HEK293 (cell line): ENCODE results near the gene PPA1.
A peak's percentile ranks its signal among the peaks of the same experiment; 100 is the strongest.
"Not testable (repeated sequence)": the region's sequence is repeated elsewhere in the genome, so short reads cannot be mapped to it uniquely, and the experiment has no call there.

Experiments used
- CTCF ChIA-PET: fragments of 350-600 bp; formaldehyde crosslinking; extraction: SDS; loops from one replicate; lab custom pipeline; 2021; ENCODE audit warnings: antibody characterized with exemption; lab: Yijun Ruan, JAX
- POLR2A ChIA-PET: fragments of 300-600 bp; formaldehyde crosslinking; extraction: SDS; loops from one replicate; lab custom pipeline; 2020; ENCODE audit warnings: antibody characterized with exemption, inconsistent platforms; lab: Yijun Ruan, JAX
- H3K27ac ChIP-seq: fragments of 200-500 bp; sonication (Bioruptor generic); 2 replicates; pipeline ENCODE4 v1.5.1; 2014; ENCODE audit warnings: low read depth, low read length, control low read depth, inconsistent platforms; ENCODE audit errors: extremely low read depth
- H3K36me3 ChIP-seq, 2 experiments: fragments of 200-500 bp in 1 of 2; sonication (Bioruptor generic) in 1 of 2; 1 replicate in 1 of 2; 2 replicates in 1 of 2; pipeline ENCODE4 v1.5.1; 2014 to 2017; ENCODE audit warnings: inconsistent platforms in 2 of 2, low read length in 2 of 2; ENCODE audit not compliant: control insufficient read depth in 2 of 2, insufficient read depth in 1 of 2
- H3K4me1 ChIP-seq: fragments of 200-500 bp; sonication (Bioruptor generic); 2 replicates; pipeline ENCODE4 v1.5.1; 2014; ENCODE audit warnings: mild to moderate bottlenecking, low read length, inconsistent platforms; ENCODE audit not compliant: control insufficient read depth, insufficient read depth
- H3K4me3 ChIP-seq: 2 replicates; pipeline ENCODE4 v1.5.1; 2011; ENCODE audit warnings: low read depth, mild to moderate bottlenecking, control low read depth, low read length, moderate library complexity
- H3K9me3 ChIP-seq: fragments of 200-500 bp; sonication (Bioruptor generic); 2 replicates; pipeline ENCODE4 v1.5.1; 2014; ENCODE audit warnings: low read depth, low read length, inconsistent platforms; ENCODE audit not compliant: control insufficient read depth, insufficient read depth
- KLF8 ChIP-seq: fragments of 450-650 bp; formaldehyde crosslinking; IDR thresholded peaks from 2 replicates; pipeline ENCODE4 v1.5.1; 2016; ENCODE audit warnings: missing biosample characterization, missing genetic modification characterization
- PRDM1 ChIP-seq: fragments of 450-650 bp; formaldehyde crosslinking; IDR thresholded peaks from 2 replicates; pipeline ENCODE4; 2016; ENCODE audit warnings: missing biosample characterization, missing genetic modification characterization
- SALL2 ChIP-seq: fragments of 450-650 bp; formaldehyde crosslinking; IDR thresholded peaks from 2 replicates; pipeline ENCODE4 v1.5.0; 2017; ENCODE audit warnings: missing biosample characterization, mild to moderate bottlenecking, missing genetic modification characterization, borderline replicate concordance
- SP2 ChIP-seq: fragments of 450-650 bp; formaldehyde crosslinking; IDR thresholded peaks from 2 replicates; pipeline ENCODE4 v1.5.1; 2016; ENCODE audit warnings: missing biosample characterization, missing genetic modification characterization
- ZBTB21 ChIP-seq: fragments of 450-650 bp; formaldehyde crosslinking; IDR thresholded peaks from 2 replicates; pipeline ENCODE4 v1.5.1; 2017; ENCODE audit warnings: missing biosample characterization, missing genetic modification characterization
- ZNF133 ChIP-seq: fragments of 450-650 bp; formaldehyde crosslinking; IDR thresholded peaks from 2 replicates; pipeline ENCODE4 v1.5.1; 2016; ENCODE audit warnings: missing biosample characterization, missing genetic modification characterization
- ZNF157 ChIP-seq: fragments of 450-650 bp; formaldehyde crosslinking; IDR thresholded peaks from 2 replicates; pipeline ENCODE4 v1.5.1; 2016; ENCODE audit warnings: missing biosample characterization, missing genetic modification characterization
- ZNF16 ChIP-seq: fragments of 450-650 bp; formaldehyde crosslinking; IDR thresholded peaks from 2 replicates; pipeline ENCODE4 v1.5.1; 2016; ENCODE audit warnings: low read depth, missing biosample characterization, missing genetic modification characterization
- ZNF18 ChIP-seq: fragments of 450-650 bp; formaldehyde crosslinking; IDR thresholded peaks from 2 replicates; pipeline ENCODE4 v1.5.1; 2016; ENCODE audit warnings: missing biosample characterization, missing genetic modification characterization
- ZNF2 ChIP-seq: fragments of 450-650 bp; formaldehyde crosslinking; IDR thresholded peaks from 2 replicates; pipeline ENCODE4 v1.5.1; 2016; ENCODE audit warnings: missing biosample characterization, missing genetic modification characterization
- ZNF202 ChIP-seq: fragments of 450-650 bp; formaldehyde crosslinking; IDR thresholded peaks from 2 replicates; pipeline ENCODE4 v1.5.1; 2016; ENCODE audit warnings: missing biosample characterization, missing genetic modification characterization, borderline replicate concordance
- ZNF248 ChIP-seq: fragments of 450-650 bp; formaldehyde crosslinking; IDR thresholded peaks from 2 replicates; pipeline ENCODE4 v1.5.1; 2017; ENCODE audit warnings: missing biosample characterization, missing genetic modification characterization
- ZNF324 ChIP-seq: fragments of 450-650 bp; formaldehyde crosslinking; IDR thresholded peaks from 2 replicates; pipeline ENCODE4 v1.5.1; 2016; ENCODE audit warnings: missing biosample characterization, missing genetic modification characterization
- ZNF354C ChIP-seq: fragments of 450-650 bp; formaldehyde crosslinking; IDR thresholded peaks from 2 replicates; pipeline ENCODE4 v1.5.1; 2016; ENCODE audit warnings: missing biosample characterization, missing genetic modification characterization, low read depth, borderline replicate concordance
- ZNF366 ChIP-seq: fragments of 450-650 bp; formaldehyde crosslinking; conservative IDR thresholded peaks from 2 replicates; pipeline ENCODE4 v1.5.1; 2016; ENCODE audit warnings: missing biosample characterization, missing genetic modification characterization
- ZNF664 ChIP-seq: fragments of 450-650 bp; formaldehyde crosslinking; IDR thresholded peaks from 2 replicates; pipeline ENCODE4 v1.5.1; 2016; ENCODE audit warnings: missing biosample characterization, missing genetic modification characterization
- ZNF701 ChIP-seq: fragments of 450-650 bp; formaldehyde crosslinking; IDR thresholded peaks from 2 replicates; pipeline ENCODE4 v1.5.1; 2016; ENCODE audit warnings: missing biosample characterization, missing genetic modification characterization
- ZNF777 ChIP-seq: fragments of 450-650 bp; formaldehyde crosslinking; IDR thresholded peaks from 2 replicates; pipeline ENCODE4 v1.5.1; 2017; ENCODE audit warnings: missing biosample characterization, missing genetic modification characterization, borderline replicate concordance
- ZNF792 ChIP-seq: fragments of 450-650 bp; formaldehyde crosslinking; IDR thresholded peaks from 2 replicates; pipeline ENCODE4 v1.5.1; 2016; ENCODE audit warnings: missing biosample characterization, missing genetic modification characterization
- ZNF830 ChIP-seq: fragments of 450-650 bp; IDR thresholded peaks from 2 replicates; pipeline ENCODE4 v1.5.0; 2018; ENCODE audit warnings: missing biosample characterization, missing genetic modification characterization, low read depth, mild to moderate bottlenecking, moderate library complexity
- ZSCAN30 ChIP-seq: fragments of 450-650 bp; IDR thresholded peaks from 2 replicates; pipeline ENCODE4 v1.5.1; 2018; ENCODE audit warnings: missing biosample characterization, mild to moderate bottlenecking, missing genetic modification characterization, moderate library complexity

The PPA1 gene

GRCh38 chr10:70186090-70186489 lies 47.1 kb downstream of the PPA1 start:
- no peaks in the 10 kb centered on the region; a peak in 1 of 3 replicates for H3K36me3 ChIP-seq
- CTCF ChIA-PET, result interaction anchor here (0.6 to 0.7 kb wide), 2 partner anchors 325 to 399 kb away, joined by 3 read pairs; no protein-coding TSS in a partner anchor
- H3K4me1 ChIP-seq, result peaks cover 4% of the 10 kb centered on the region
- TF ChIP-seq ZNF664 (tag by site-specific recombination), result no peak
- H3K9me3 ChIP-seq, result no peaks in the 10 kb centered on the region
- POLR2A ChIA-PET, result no interaction called here
- H3K4me3 ChIP-seq, result no peak overlapping the region
- H3K27ac ChIP-seq, result no peak overlapping the region

- peak; percentile 95 for TF ChIP-seq ZNF366 (tag by site-specific recombination)
- no peak for TF ChIP-seq ZNF354C (tag by site-specific recombination)
- peak; percentile 87 for TF ChIP-seq PRDM1 (tag by site-specific recombination)
- no peak for TF ChIP-seq SALL2 (tag by site-specific recombination)
- TF ChIP-seq ZSCAN30 (tag by site-specific recombination), result no peak
- Histone ChIP-seq H3K36me3 (no peaks in the 10 kb centered on the region; a peak in 1 of 3 replicates), H3K4me3 (no peak overlapping the region), H3K4me1 (no peaks in the 10 kb centered on the region), H3K27ac (no peak overlapping the region), H3K9me3 (no peaks in the 10 kb centered on the region)
- ChIA-PET CTCF (no interaction called here), POLR2A (no interaction called here)
These were observed 49.9 kb downstream of the PPA1 start for GRCh38 chr10:70183304-70183703.

- H3K36me3 ChIP-seq, POLR2A ChIA-PET, CTCF ChIA-PET, H3K4me1 ChIP-seq, H3K27ac ChIP-seq, H3K4me3 ChIP-seq, H3K9me3 ChIP-seq: not testable (repeated sequence)
These were observed 54.0 kb downstream of the PPA1 start for GRCh38 chr10:70179209-70179608.

DNA sequence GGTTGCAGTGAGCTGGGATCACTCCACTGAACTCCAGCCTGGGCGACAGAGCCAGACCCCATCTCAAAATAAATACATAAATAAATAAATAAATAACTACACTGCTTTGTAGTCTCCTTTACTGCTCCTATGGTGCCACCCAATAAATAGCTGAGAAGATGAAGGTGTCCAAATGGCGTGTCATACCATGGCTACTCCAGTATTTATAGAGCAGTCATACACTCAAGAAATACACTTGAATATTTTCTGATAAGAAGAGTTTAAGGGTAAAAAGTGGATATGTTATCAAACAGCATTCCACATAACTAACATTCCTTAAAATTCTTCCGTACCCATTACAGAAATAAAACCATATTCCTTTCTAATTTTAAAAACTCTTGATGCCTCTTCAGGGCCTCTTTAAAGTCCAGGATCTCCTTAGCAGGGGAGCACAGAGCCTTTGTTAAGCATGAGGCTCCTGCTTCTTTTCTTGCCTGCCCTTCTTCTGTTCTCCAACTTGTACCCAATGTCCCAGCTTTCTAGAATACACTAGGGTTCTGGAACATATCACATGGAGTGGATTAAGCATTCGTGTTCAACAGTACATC lies 55.0 kb downstream of the PPA1 start:
- POLR2A ChIA-PET, result no interaction called here
- TF ChIP-seq KLF8, result no peak
- H3K9me3 ChIP-seq, result no peaks in the 10 kb centered on the region
- no peak overlapping the region for H3K27ac ChIP-seq
- no peak overlapping the region for H3K4me3 ChIP-seq
- H3K36me3 ChIP-seq, result no peaks in the 10 kb centered on the region; a peak in 1 of 3 replicates
- CTCF ChIA-PET, result no interaction called here
- H3K4me1 ChIP-seq, result no peaks in the 10 kb centered on the region

DNA sequence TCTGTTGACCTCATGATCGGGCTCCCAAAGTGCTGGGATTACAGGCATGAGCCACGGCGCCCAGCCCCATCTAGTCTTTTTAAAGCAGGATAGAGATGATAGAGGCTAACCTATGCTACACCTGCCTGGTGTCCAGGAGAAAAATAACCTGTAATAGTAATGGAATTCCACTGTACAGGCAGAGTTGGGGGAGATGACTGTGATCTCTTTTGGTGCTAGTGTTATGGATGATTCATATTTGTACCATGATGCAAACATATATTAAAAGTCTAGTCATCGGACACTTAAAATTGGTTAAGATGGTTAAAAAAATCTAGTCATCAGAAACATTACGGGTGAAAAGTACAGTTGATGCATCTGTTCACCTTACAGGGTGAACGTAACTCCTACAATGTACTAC lies 56.8 kb downstream of the PPA1 start:
- ChIA-PET CTCF (no interaction called here), POLR2A (interaction anchor here (0.6 to 1.0 kb wide), 2 partner anchors 30 to 899 kb away, joined by 3 to 7 read pairs; partner anchors contain the start of gene TYSND1)
- Histone ChIP-seq H3K36me3 (no peaks in the 10 kb centered on the region), H3K4me3 (no peak overlapping the region), H3K4me1 (no peaks in the 10 kb centered on the region), H3K27ac (no peak overlapping the region), H3K9me3 (no peaks in the 10 kb centered on the region)
- TF ChIP-seq ZNF16 (tag by site-specific recombination) (no peak), ZNF248 (tag by site-specific recombination) (no peak), ZNF157 (tag by site-specific recombination) (no peak), ZBTB21 (no peak), ZNF777 (tag by site-specific recombination) (no peak), ZNF324 (tag by site-specific recombination) (no peak), ZNF2 (tag by site-specific recombination) (no peak), ZNF792 (tag by site-specific recombination) (no peak), ZNF18 (tag by site-specific recombination) (no peak), ZNF701 (no peak), SP2 (no peak), ZNF133 (tag by site-specific recombination) (no peak), ZNF202 (tag by site-specific recombination) (no peak), ZNF830 (tag by site-specific recombination) (no peak)
